Transverse colon (tissue), 4 donors: ENCODE results near the gene MYOM3.

Experiments
- CTCF ChIP-seq, 5 experiments: fragments of 200-600 bp in 3 of 5; fragments of 450-650 bp in 2 of 5; sonication (generic) in 3 of 5; IDR thresholded peaks; 1 replicate in 2 of 5; 2 replicates in 3 of 5; pipeline ENCODE4 v1.5.1; 2016 to 2017; ENCODE audit warnings: antibody characterized with exemption in 5 of 5, inconsistent platforms in 3 of 5, mild to moderate bottlenecking in 2 of 5, moderate library complexity in 1 of 5
- POLR2A ChIP-seq: fragments of 450-650 bp; IDR thresholded peaks from one replicate; pipeline ENCODE4 v1.6.1; 2016; ENCODE audit warnings: antibody characterized with exemption, mild to moderate bottlenecking, moderate library complexity
- POLR2AphosphoS5 ChIP-seq, 3 donors: sonication (generic); formaldehyde crosslinking; IDR thresholded peaks; one replicate each; pipeline ENCODE4 v1.6.1; 2016; ENCODE audit warnings: antibody characterized with exemption in 3 of 3

DNA sequence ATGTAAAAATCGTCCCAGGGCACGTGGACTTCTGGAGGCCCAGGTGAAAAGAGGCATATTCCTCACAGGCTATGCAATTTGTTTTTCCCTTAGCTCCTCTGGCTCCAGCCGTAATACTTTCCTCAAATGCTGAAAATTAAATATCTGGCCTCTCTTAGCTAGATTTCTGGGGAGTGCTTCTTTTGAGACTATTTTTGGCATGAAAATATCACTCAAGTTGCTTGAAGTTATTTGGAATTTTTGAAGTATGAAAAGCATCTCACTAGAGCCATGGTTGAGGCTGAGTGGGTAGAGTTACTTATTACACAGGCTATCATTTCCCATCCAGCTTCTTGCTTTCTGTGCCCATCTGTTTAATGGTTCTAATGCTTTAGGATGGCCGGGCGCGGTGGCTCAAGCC is 59.7 kb downstream of the MYOM3 start:
- TF ChIP-seq CTCF (IDR thresholded peaks at IDR 0.05) (no peak), POLR2A (no peak), POLR2AphosphoS5 (IDR thresholded peaks at IDR 0.05) (no peak)
